OCI-LY7 (cell line): ENCODE data around the gene DAB1.

Experiments used
- EZH2phosphoT487 ChIP-seq: fragments of 200-600 bp; sonication (generic); IDR thresholded peaks from 2 replicates; pipeline ENCODE4 v1.6.1; 2018; ENCODE audit warnings: low read depth, borderline replicate concordance, mild to moderate bottlenecking, mixed run types, antibody characterized with exemption, low read length, moderate library complexity, mixed read lengths
- TF ChIP-seq, protein P1 (sequence below): fragments of 200-600 bp; sonication (generic); conservative IDR thresholded peaks from 2 replicates; pipeline ENCODE4 v1.5.1; 2014; ENCODE audit warnings: mild to moderate bottlenecking, antibody characterized with exemption, low read length, moderate library complexity, mixed read lengths

- TF ChIP-seq, protein P1, sequence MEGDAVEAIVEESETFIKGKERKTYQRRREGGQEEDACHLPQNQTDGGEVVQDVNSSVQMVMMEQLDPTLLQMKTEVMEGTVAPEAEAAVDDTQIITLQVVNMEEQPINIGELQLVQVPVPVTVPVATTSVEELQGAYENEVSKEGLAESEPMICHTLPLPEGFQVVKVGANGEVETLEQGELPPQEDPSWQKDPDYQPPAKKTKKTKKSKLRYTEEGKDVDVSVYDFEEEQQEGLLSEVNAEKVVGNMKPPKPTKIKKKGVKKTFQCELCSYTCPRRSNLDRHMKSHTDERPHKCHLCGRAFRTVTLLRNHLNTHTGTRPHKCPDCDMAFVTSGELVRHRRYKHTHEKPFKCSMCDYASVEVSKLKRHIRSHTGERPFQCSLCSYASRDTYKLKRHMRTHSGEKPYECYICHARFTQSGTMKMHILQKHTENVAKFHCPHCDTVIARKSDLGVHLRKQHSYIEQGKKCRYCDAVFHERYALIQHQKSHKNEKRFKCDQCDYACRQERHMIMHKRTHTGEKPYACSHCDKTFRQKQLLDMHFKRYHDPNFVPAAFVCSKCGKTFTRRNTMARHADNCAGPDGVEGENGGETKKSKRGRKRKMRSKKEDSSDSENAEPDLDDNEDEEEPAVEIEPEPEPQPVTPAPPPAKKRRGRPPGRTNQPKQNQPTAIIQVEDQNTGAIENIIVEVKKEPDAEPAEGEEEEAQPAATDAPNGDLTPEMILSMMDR: no peak
- no peak for TF ChIP-seq EZH2phosphoT487
Measured at GRCh38 chr1:57115030-57115614, 308.7 kb downstream of the DAB1 start.
